GM23338 (cell line): Measurements from ENCODE around the gene PHYH.

Experiments used
- CREB1 ChIP-seq: fragments of 250-450 bp; sonication (Bioruptor Pico); IDR thresholded peaks from 2 replicates; pipeline ENCODE4 v1.5.0; 2020; ENCODE audit warnings: low read depth, mild to moderate bottlenecking, moderate library complexity
- CTCF ChIP-seq, 2 experiments: fragments of 200-600 bp in 1 of 2; sonication (generic) in 1 of 2; conservative IDR thresholded peaks; 2 replicates each; pipeline versions ENCODE4 v1.5.1 to v1.6.1; 2016 to 2017; ENCODE audit warnings: antibody characterized with exemption in 2 of 2, low read depth in 2 of 2, mild to moderate bottlenecking in 2 of 2, moderate library complexity in 1 of 2
- ETS1 ChIP-seq: IDR thresholded peaks from 2 replicates; pipeline ENCODE4 v1.6.1; 2016; ENCODE audit warnings: antibody characterized with exemption
- EZH2 ChIP-seq: fragments of 200-600 bp; sonication (generic); IDR thresholded peaks from one replicate; pipeline ENCODE4 v1.8.0; 2017; ENCODE audit warnings: antibody characterized with exemption, mild to moderate bottlenecking, low read depth; ENCODE audit not compliant: unreplicated experiment
- EZH2phosphoT487 ChIP-seq: fragments of 200-600 bp; sonication (generic); IDR thresholded peaks from one replicate; pipeline ENCODE4 v1.8.1; 2018; ENCODE audit warnings: antibody characterized with exemption; ENCODE audit not compliant: unreplicated experiment
- JUNB ChIP-seq: IDR thresholded peaks from one replicate; pipeline ENCODE4 v1.6.1; 2016; ENCODE audit warnings: antibody characterized with exemption; ENCODE audit not compliant: unreplicated experiment
- POLR2AphosphoS5 ChIP-seq: IDR thresholded peaks from 2 replicates; pipeline ENCODE4 v1.6.1; 2016; ENCODE audit warnings: antibody characterized with exemption, low read depth
- REST ChIP-seq: IDR thresholded peaks from one replicate; pipeline ENCODE4 v1.6.1; 2018; ENCODE audit warnings: antibody characterized with exemption; ENCODE audit not compliant: unreplicated experiment
- ZNF331 ChIP-seq: fragments of 250-450 bp; sonication (Bioruptor Pico); IDR thresholded peaks from 2 replicates; pipeline ENCODE4 v1.5.0; 2020; ENCODE audit warnings: low read depth, mild to moderate bottlenecking, moderate library complexity

- TF ChIP-seq CTCF (conservative IDR thresholded peaks at IDR 0.05; ENCODE audit: low read depth in 2 of 2) (no peak), EZH2 (no peak), REST (no peak), CREB1 (CRISPR knock-in tag) (no peak), JUNB (no peak), EZH2phosphoT487 (no peak), POLR2AphosphoS5 (no peak), ETS1 (no peak), ZNF331 (no peak)
Observed at GRCh38 chr10:13272164-13272571, 27.7 kb downstream of the PHYH start.
